GM12878 (cell line): ENCODE data around the gene USP2. TPM values are rescaled to one million over a fixed set of nuclear protein-coding genes. Genes with fewer than 3 reads are reported as not detected.

ENCODE experiments used
- ATAC-seq: fragments of 200-7000 bp; cut with Tn5 transposase; 3 replicates; pipeline ENCODE4 v1.9.1; 2020; ENCODE audit warnings: mild to moderate bottlenecking, moderate library complexity
- BruUV-seq: library from RNA; stranded (reverse); fragments of 400-500 nt; replicated peaks from 2 replicates; lab custom pipeline; 2021; lab: Mats Ljungman, UMichigan
- CTCF ChIA-PET: fragments of 300-600 bp; sonication (Branson Sonifier 250); formaldehyde crosslinking; extraction: SDS; loops from one replicate; lab custom pipeline; 2021; ENCODE audit warnings: inconsistent platforms; lab: Yijun Ruan, JAX
- POLR2A ChIA-PET: fragments of 350-600 bp; formaldehyde crosslinking; extraction: SDS; loops from one replicate; lab custom pipeline; 2021; ENCODE audit warnings: inconsistent platforms; lab: Charles Lee
- RAD21 ChIA-PET: fragments of 300-600 bp; sonication (Branson Sonifier 250); formaldehyde crosslinking; loops from one replicate; lab custom pipeline; 2023; ENCODE audit warnings: antibody characterized with exemption; ENCODE audit not compliant: unreplicated experiment; lab: Charles Lee
- SMC1A ChIA-PET: fragments of 300-600 bp; sonication (Branson Sonifier 250); formaldehyde crosslinking; loops from one replicate; lab custom pipeline; 2023; ENCODE audit not compliant: unreplicated experiment, uncharacterized antibody; lab: Charles Lee
- DNase-seq: peaks from one replicate; pipeline ENCODE4 v3.0.0-alpha.2; 2011; ENCODE audit warnings: low read depth, low spot score
- FAIRE-seq: peaks from 3 replicates; lab custom pipeline; 2011; peaks lifted over from hg19 to GRCh38; lab: Jason Lieb, UNC
- H2AFZ ChIP-seq: 2 replicates; pipeline ENCODE4 v1.6.0; 2011; ENCODE audit warnings: low read depth, low read length, control low read depth; ENCODE audit not compliant: control insufficient read depth
- H3K27ac ChIP-seq: 2 replicates; pipeline ENCODE4 v1.5.1; 2011; ENCODE audit warnings: control low read depth; ENCODE audit not compliant: control insufficient read depth, insufficient read depth
- H3K27me3 ChIP-seq, 2 experiments: replicated peaks in 1 of 2; 2 replicates each; pipeline versions ENCODE4 v1.6.0 to v1.6.1; 2011; ENCODE audit warnings: low read length in 1 of 2; ENCODE audit not compliant: control insufficient read depth in 2 of 2, insufficient read depth in 2 of 2
- H3K36me3 ChIP-seq, 2 experiments: 2 replicates each; pipeline ENCODE4 v1.5.1; 2011; ENCODE audit warnings: low read length in 1 of 2; ENCODE audit not compliant: control insufficient read depth in 2 of 2, insufficient read depth in 2 of 2
- H3K4me1 ChIP-seq: 2 replicates; pipeline ENCODE4 v1.6.1; 2011; ENCODE audit warnings: mild to moderate bottlenecking, low read length, moderate library complexity, mixed read lengths; ENCODE audit not compliant: control insufficient read depth, insufficient read depth
- H3K4me2 ChIP-seq: 2 replicates; pipeline ENCODE4 v1.6.0; 2011; ENCODE audit warnings: control low read depth; ENCODE audit not compliant: control insufficient read depth, insufficient read depth
- H3K4me3 ChIP-seq: fragments of 200-600 bp; sonication (generic); 2 replicates; pipeline ENCODE4 v1.5.1; 2016
- H3K79me2 ChIP-seq: 2 replicates; pipeline ENCODE4 v1.6.0; 2011; ENCODE audit warnings: low read length; ENCODE audit not compliant: control insufficient read depth, insufficient read depth
- H3K9ac ChIP-seq: 2 replicates; pipeline ENCODE4 v1.8.0; 2011; ENCODE audit warnings: low read length, control low read depth, mixed read lengths; ENCODE audit not compliant: control insufficient read depth, insufficient read depth
- H3K9me3 ChIP-seq: replicated peaks from 3 replicates; pipeline ENCODE4 v1.5.1; 2011; ENCODE audit warnings: mild to moderate bottlenecking, low read length; ENCODE audit not compliant: control insufficient read depth, insufficient read depth
- H4K20me1 ChIP-seq: 2 replicates; pipeline ENCODE4 v1.6.0; 2011; ENCODE audit not compliant: control insufficient read depth, insufficient read depth
- ATF3 ChIP-seq: IDR thresholded peaks from 2 replicates; pipeline ENCODE4 v1.6.1; 2011; ENCODE audit warnings: low read depth, mild to moderate bottlenecking, low read length, moderate library complexity, borderline replicate concordance; ENCODE audit errors: extremely low read depth
- IKZF2 ChIP-seq, 2 experiments: fragments of 450-650 bp; IDR thresholded peaks; 2 replicates each; pipeline ENCODE4 v1.6.1; 2017; ENCODE audit warnings: mild to moderate bottlenecking in 2 of 2, moderate library complexity in 2 of 2
- PAX8 ChIP-seq: fragments of 450-650 bp; IDR thresholded peaks from 2 replicates; pipeline ENCODE4 v1.6.1; 2017; ENCODE audit warnings: mild to moderate bottlenecking, moderate library complexity
- WGBS: methylation state at CpG from one replicate; pipeline ENCODE4 v1.1.6; 2016; ENCODE audit warnings: low lambda C conversion rate; ENCODE audit not compliant: insufficient replicate concordance, insufficient coverage; ENCODE audit errors: missing lambda C conversion rate; 5-methylcytosine and 5-hydroxymethylcytosine counted together
- in situ Hi-C: fragments of 300-500 bp; cut with MboI; formaldehyde crosslinking; loops from 9 replicates; pipeline ENCODE4 v1.14.3; 2018; ENCODE audit warnings: mixed read lengths
- intact Hi-C: fragments of 100-400 bp; cut with micrococcal nuclease; formaldehyde crosslinking; loops from one replicate; pipeline ENCODE4 v1.14.2; 2022; ENCODE audit not compliant: unreplicated experiment
- polyA plus RNA-seq, 11 experiments: library from polyadenylated mRNA; depleted of rRNA in 4 of 11; unstranded in 6 of 11; stranded (reverse) in 5 of 11; fragments of >200 nt; fragmentation: Nextera tagmentation in 4 of 11; fragmentation: Illumina TruSeq in 1 of 11; extraction: Ambion mirVana in 4 of 11; extraction: Trizol in 1 of 11; gene quantifications; 1 replicate in 1 of 11; 2 replicates in 10 of 11; pipeline versions ENCODE4 v1.2.1 to v1.2.3, GENCODE V29; 2011 to 2016; ENCODE audit warnings: inconsistent platforms in 2 of 11, missing spikeins in 2 of 11, low read depth in 1 of 11
- total RNA-seq, 4 experiments: library from RNA; depleted of rRNA in 3 of 4; stranded (reverse); fragments of >200 nt in 3 of 4; fragmentation: Illumina TruSeq in 1 of 4; extraction: Trizol in 1 of 4; gene quantifications; 2 replicates each; pipeline versions ENCODE4 v1.2.1 to v1.2.3, GENCODE V29; 2013 to 2021

USP2 gene
- total and polyA plus RNA-seq, 10 of the 15 experiments (the other 5 are each of a cell fraction or from before 2014, with no cell fraction given) = 0.03 to 0.13 (median 0.06) TPM; not detected in 4

GRCh38 chr11:119376197-119376847 lies 5.2 kb downstream of the USP2 start:
- Histone ChIP-seq H4K20me1 (no peaks in the 10 kb centered on the region), H3K27me3 (peaks cover 0 to 8% of the 10 kb centered on the region in 2 experiments; a peak in 3 of 4 replicates)

More at GRCh38 chr11:119376197-119376847, 5.2 kb downstream of the USP2 start:
- Histone ChIP-seq H3K36me3 (no peaks in the 10 kb centered on the region), H3K9ac (no peak overlapping the region), H3K4me3 (no peak overlapping the region), H2AFZ (no peak overlapping the region), H3K9me3 (no peaks in the 10 kb centered on the region), H3K4me2 (no peak overlapping the region), H3K79me2 (no peaks in the 10 kb centered on the region), H3K27ac (no peak overlapping the region), H3K4me1 (no peaks in the 10 kb centered on the region)
- RAD21 ChIA-PET = interaction anchor here (1.5 to 5.1 kb wide), 7 partner anchors 9 to 98 kb away, joined by 3 to 47 read pairs (median 6); no protein-coding TSS in a partner anchor
- CTCF ChIA-PET = interaction anchor here (1.0 to 17.9 kb wide), 8 partner anchors 9 to 98 kb away, joined by 3 to 183 read pairs (median 14); no protein-coding TSS in a partner anchor
- SMC1A ChIA-PET = interaction anchor here (0.9 to 1.3 kb wide), 3 partner anchors 8 to 21 kb away, joined by 3 to 5 read pairs (median 4); no protein-coding TSS in a partner anchor
- intact Hi-C loops = no loop called here
- FAIRE-seq (no peak), ATAC-seq (no peak), DNase-seq (no peak)
- WGBS = 38% methylated on average over 11 of the region's 11 CpGs
- TF ChIP-seq PAX8 (no peak), IKZF2 (IDR thresholded peaks at IDR 0.05) (no peak), ATF3 (no peak)
- in situ Hi-C loops = no loop called here
- BruUV-seq = no TSS peak
- POLR2A ChIA-PET = no interaction called here
